HCT116 (cell line): ENCODE measurements around the gene PIK3CA. TPM values are rescaled to one million over a fixed set of nuclear protein-coding genes. Genes with fewer than 3 reads are reported as not detected.
A peak's percentile ranks its signal among the peaks of the same experiment; 100 is the strongest.
"Not testable (repeated sequence)": the region's sequence is repeated elsewhere in the genome, so short reads cannot be mapped to it uniquely, and the experiment has no call there.

ENCODE experiments used
- ATAC-seq: fragments of 200-7000 bp; cut with Tn5 transposase; 2 replicates; pipeline ENCODE4 v1.9.1; 2020; ENCODE audit warnings: mild to moderate bottlenecking, moderate library complexity
- BruUV-seq: library from RNA; stranded (reverse); fragments of 400-500 nt; replicated peaks from 2 replicates; lab custom pipeline; 2021; lab: Mats Ljungman, UMichigan
- CTCF ChIA-PET: fragments of 300-600 bp; sonication (Branson Sonifier 250); formaldehyde crosslinking; loops from one replicate; lab custom pipeline; 2021; ENCODE audit warnings: antibody characterized with exemption; lab: Charles Lee
- POLR2A ChIA-PET: fragments of 300-600, 350-600 bp; sonication (Branson Sonifier 250); formaldehyde crosslinking; loops from one replicate; lab custom pipeline; 2021; ENCODE audit warnings: antibody characterized with exemption; lab: Charles Lee
- RAD21 ChIA-PET, 2 experiments: fragments of 300-600 bp; sonication (Branson Sonifier 250); formaldehyde crosslinking; loops; one replicate each; lab custom pipeline; 2023; ENCODE audit warnings: low total read pairs in 2 of 2; ENCODE audit not compliant: uncharacterized antibody in 2 of 2, unreplicated experiment in 2 of 2, low non-redundant PET in 1 of 2; lab: Charles Lee
- DNase-seq: peaks from one replicate; pipeline ENCODE4 v3.0.0-alpha.2; 2010; ENCODE audit warnings: low read depth, low spot score
- H2AFZ ChIP-seq: fragments of 200-600 bp; shearing (Covaris generic), sonication (generic); 2 replicates; pipeline ENCODE4 v1.6.1; 2017; ENCODE audit warnings: low read depth, mixed run types, mixed read lengths, antibody characterized with exemption, low read length; ENCODE audit not compliant: poor library complexity, severe bottlenecking
- H3K27ac ChIP-seq: 2 replicates; pipeline ENCODE4 v1.5.1; 2012; ENCODE audit warnings: low read depth, low read length
- H3K27me3 ChIP-seq: fragments of 200-600 bp; sonication (generic); 2 replicates; pipeline ENCODE4 v1.6.1; 2016; ENCODE audit warnings: mixed run types, low read length, mixed read lengths; ENCODE audit not compliant: insufficient read depth
- H3K36me3 ChIP-seq, 2 experiments: fragments of 200-500 bp in 1 of 2; fragments of 200-600 bp in 1 of 2; sonication (Bioruptor generic) in 1 of 2; sonication (generic) in 1 of 2; 2 replicates each; pipeline versions ENCODE4 v1.5.1 to v1.6.1; 2014 to 2016; ENCODE audit warnings: low read length in 2 of 2, inconsistent platforms in 1 of 2, mixed read lengths in 1 of 2, mixed run types in 1 of 2; ENCODE audit not compliant: insufficient read depth in 2 of 2, control insufficient read depth in 1 of 2
- H3K4me1 ChIP-seq, 2 experiments: fragments of 200-600 bp in 1 of 2; sonication (generic) in 1 of 2; 2 replicates each; pipeline versions ENCODE4 v1.5.1 to v1.6.1; 2012 to 2017; ENCODE audit warnings: low read length in 2 of 2, inconsistent platforms in 1 of 2, mild to moderate bottlenecking in 1 of 2, mixed read lengths in 1 of 2, mixed run types in 1 of 2, moderate library complexity in 1 of 2; ENCODE audit not compliant: insufficient read depth in 2 of 2, control insufficient read depth in 1 of 2
- H3K4me2 ChIP-seq: fragments of 200-600 bp; sonication (generic); 2 replicates; pipeline ENCODE4 v1.6.1; 2017; ENCODE audit warnings: mixed run types, low read length, mixed read lengths
- H3K4me3 ChIP-seq, 2 experiments: fragments of 200-600 bp in 1 of 2; sonication (generic) in 1 of 2; replicated peaks in 1 of 2; 2 replicates each; pipeline ENCODE4 v1.5.1; 2011 to 2016; ENCODE audit warnings: low read length in 2 of 2, control low read depth in 1 of 2, low read depth in 1 of 2, mild to moderate bottlenecking in 1 of 2, mixed read lengths in 1 of 2, mixed run types in 1 of 2
- H3K79me2 ChIP-seq: fragments of 200-600 bp; sonication (generic); 2 replicates; pipeline ENCODE4 v1.6.1; 2017; ENCODE audit warnings: mild to moderate bottlenecking, mixed run types, low read length, moderate library complexity, mixed read lengths; ENCODE audit not compliant: insufficient read depth
- H3K9ac ChIP-seq: fragments of 200-600 bp; sonication (generic); 2 replicates; pipeline ENCODE4 v1.6.1; 2016; ENCODE audit warnings: low read length, mixed read lengths
- H3K9me2 ChIP-seq: fragments of 200-600 bp; sonication (generic), shearing (Covaris generic); 2 replicates; pipeline ENCODE4 v1.6.1; 2017; ENCODE audit warnings: mixed run types, mild to moderate bottlenecking, moderate library complexity; ENCODE audit not compliant: insufficient read depth
- H3K9me3 ChIP-seq, 2 experiments: fragments of 200-500 bp in 1 of 2; fragments of 200-600 bp in 1 of 2; sonication (Bioruptor generic) in 1 of 2; sonication (generic) in 1 of 2; 2 replicates each; pipeline ENCODE4 v1.6.1; 2014 to 2017; ENCODE audit warnings: low read length in 2 of 2, mixed read lengths in 2 of 2, inconsistent platforms in 1 of 2, low read depth in 1 of 2, mild to moderate bottlenecking in 1 of 2, mixed run types in 1 of 2, moderate library complexity in 1 of 2; ENCODE audit not compliant: control insufficient read depth in 1 of 2, insufficient read depth in 1 of 2
- H4K20me1 ChIP-seq: fragments of 200-600 bp; sonication (generic), shearing (Covaris generic); 2 replicates; pipeline ENCODE4 v1.6.1; 2017; ENCODE audit warnings: mixed run types, mild to moderate bottlenecking, moderate library complexity; ENCODE audit not compliant: insufficient read depth
- CBX3 ChIP-seq: IDR thresholded peaks from 2 replicates; pipeline ENCODE4 v1.6.1; 2012; ENCODE audit warnings: low read depth
- EZH2 ChIP-seq: fragments of 200-600 bp; sonication (generic); IDR thresholded peaks from 2 replicates; pipeline ENCODE4 v1.6.1; 2017; ENCODE audit warnings: antibody characterized with exemption, mixed run types
- FOSL1 ChIP-seq: IDR thresholded peaks from 2 replicates; pipeline ENCODE4 v1.6.1; 2012; ENCODE audit warnings: low read depth
- POLR2AphosphoS5 ChIP-seq: IDR thresholded peaks from 2 replicates; pipeline ENCODE4 v1.6.1; 2011; ENCODE audit warnings: mild to moderate bottlenecking, low read depth, low read length, moderate library complexity
- RAD21 ChIP-seq: IDR thresholded peaks from 2 replicates; pipeline ENCODE4 v1.6.1; 2012; ENCODE audit warnings: low read depth, mild to moderate bottlenecking
- SRF ChIP-seq: IDR thresholded peaks from 2 replicates; pipeline ENCODE4 v1.6.1; 2012; ENCODE audit warnings: low read depth
- intact Hi-C: fragments of 100-400 bp; cut with micrococcal nuclease; formaldehyde crosslinking; loops from 2 replicates; pipeline ENCODE4 v1.10.0; 2022
- total RNA-seq: library from RNA; stranded (reverse); gene quantifications from one replicate; pipeline ENCODE4 v1.2.1, GENCODE V29; 2021; ENCODE audit not compliant: unreplicated experiment

PIK3CA gene
- total RNA-seq, 1 experiment from 2014 or later: 17.9 TPM

DNA sequence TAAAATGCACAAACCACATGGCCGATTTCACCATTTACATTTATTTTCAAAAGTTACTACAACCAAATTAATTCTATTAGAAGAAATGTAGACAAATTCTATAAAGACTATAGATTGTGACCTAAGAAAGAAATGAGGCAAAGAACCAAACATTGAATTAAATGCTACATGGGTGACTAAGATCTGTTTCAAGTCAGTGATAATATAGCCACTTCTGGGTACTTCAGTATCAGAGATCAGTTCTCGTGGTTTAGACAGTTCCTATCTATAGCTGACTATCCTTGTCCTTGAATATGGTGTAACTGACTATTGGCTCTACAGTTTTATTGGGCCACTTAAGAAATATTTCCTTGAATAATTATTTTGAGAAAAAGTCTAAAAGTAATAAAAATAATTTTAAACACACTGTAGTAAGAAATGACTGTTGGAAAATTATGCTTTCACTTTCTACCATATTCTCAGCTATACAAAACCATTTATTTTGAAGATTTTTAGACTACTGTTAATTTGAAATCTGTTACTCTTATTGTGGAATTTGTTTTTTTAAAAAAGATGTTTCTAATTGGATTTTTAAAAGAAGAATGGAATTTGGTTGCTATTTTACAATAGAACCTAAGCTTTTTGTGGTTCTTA, 88.6 kb downstream of the PIK3CA start:
- no peak for DNase-seq
- Histone ChIP-seq H3K79me2 (no peaks in the 10 kb centered on the region), H3K9ac (no peak overlapping the region), H3K27me3 (no peaks in the 10 kb centered on the region), H2AFZ (no peak overlapping the region), H3K4me1 (no peaks in the 10 kb centered on the region), H3K4me3 (no peak overlapping the region), H3K9me2 (no peaks in the 10 kb centered on the region), H3K9me3 (no peaks in the 10 kb centered on the region), H4K20me1 (no peaks in the 10 kb centered on the region), H3K27ac (no peak overlapping the region), H3K4me2 (no peak overlapping the region), H3K36me3 (no peaks in the 10 kb centered on the region)
- no TSS peak for BruUV-seq
- POLR2A ChIA-PET: no interaction called here
- ATAC-seq: no peak
- intact Hi-C loops: no loop called here
- RAD21 ChIA-PET: no interaction called here
- CTCF ChIA-PET: no interaction called here
- TF ChIP-seq SRF (no peak), POLR2AphosphoS5 (no peak), FOSL1 (no peak), RAD21 (no peak), EZH2 (no peak), CBX3 (no peak)

DNA sequence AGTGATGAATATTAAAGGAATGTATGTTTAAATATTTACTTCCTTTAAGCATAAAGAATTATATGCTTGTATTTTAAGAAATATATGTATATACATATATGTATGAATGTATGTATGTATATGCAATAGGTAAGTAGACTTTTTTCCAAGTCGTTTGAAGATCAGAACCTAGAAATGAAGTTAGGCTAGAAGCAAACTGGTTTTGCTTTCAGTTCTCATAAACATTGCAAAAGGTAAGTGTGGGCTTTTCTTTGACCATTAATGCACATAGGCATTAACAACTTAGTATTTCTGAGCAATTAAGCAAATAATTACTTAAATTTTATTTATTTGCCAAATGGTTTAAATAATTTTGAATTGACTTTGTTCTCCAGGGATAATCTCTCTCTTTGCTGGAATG, 92.1 kb downstream of the PIK3CA start:
- H3K4me3 ChIP-seq, BruUV-seq, H3K4me1 ChIP-seq, H3K27ac ChIP-seq, H3K9me2 ChIP-seq, H3K9ac ChIP-seq, intact Hi-C loops, H3K4me2 ChIP-seq, CTCF ChIA-PET, H2AFZ ChIP-seq, H3K9me3 ChIP-seq, ATAC-seq, H3K36me3 ChIP-seq, DNase-seq, POLR2A ChIA-PET, H3K27me3 ChIP-seq, H3K79me2 ChIP-seq, RAD21 ChIA-PET, H4K20me1 ChIP-seq: not testable (repeated sequence)

DNA sequence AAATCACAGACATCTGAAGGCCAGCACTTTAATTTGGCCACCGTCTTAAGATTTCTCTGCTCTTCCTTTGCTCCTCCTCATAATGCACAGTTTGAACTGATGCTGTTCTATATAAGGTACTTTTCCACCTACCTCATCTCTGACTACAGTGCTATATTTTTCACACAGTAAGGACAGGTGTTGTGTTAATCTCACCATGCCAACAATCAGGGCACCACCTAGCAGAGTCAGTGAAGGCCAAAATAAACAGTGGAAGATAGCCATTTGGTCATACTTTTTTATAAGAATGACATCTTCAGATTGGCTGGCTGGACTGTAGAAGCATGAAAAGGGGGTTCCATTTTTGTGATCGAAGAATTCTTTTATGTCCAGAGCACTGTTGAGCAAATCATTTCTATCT, 94.7 kb downstream of the PIK3CA start:
- H3K4me3 ChIP-seq, H3K27ac ChIP-seq, CTCF ChIA-PET, H3K9ac ChIP-seq, DNase-seq, H3K36me3 ChIP-seq, H4K20me1 ChIP-seq, POLR2A ChIA-PET, RAD21 ChIA-PET, H2AFZ ChIP-seq, ATAC-seq, H3K4me2 ChIP-seq, H3K9me3 ChIP-seq, H3K4me1 ChIP-seq, H3K27me3 ChIP-seq, intact Hi-C loops, H3K79me2 ChIP-seq, H3K9me2 ChIP-seq: not testable (repeated sequence)
- BruUV-seq: TSS peak; percentile 23
